ENCODE measurements around the gene ZNF253. TPM values are rescaled to one million over a fixed set of nuclear protein-coding genes. Genes with fewer than 3 reads are reported as not detected.
"Not testable (repeated sequence)": the region's sequence is repeated elsewhere in the genome, so short reads cannot be mapped to it uniquely, and the experiment has no call there.

ZNF253 gene
- total RNA-seq, result 16.5 and 17.6 TPM in 2 replicates

GRCh38 chr19:19865750-19866610 lies at the start of gene ZNF253:
Gene ZNF253 (plus strand): TSS chr19:19865882. CDS start chr19:19865997, 115 bp downstream.
- intact Hi-C loops (cut with micrococcal nuclease), result loop anchor here (1.0 to 10.0 kb wide), 9 partner anchors 34 to 1639 kb away; partner anchors contain the start of genes ZNF101, ZNF14, ZNF429 and ZNF486

GRCh38 chr19:19816679-19817078 lies 49.0 kb upstream of the ZNF253 start:
- intact Hi-C loops (cut with micrococcal nuclease), result loop anchor here (1.0 kb wide), 2 partner anchors 40 to 148 kb away; partner anchors contain the start of gene ZNF101

- intact Hi-C loops (cut with micrococcal nuclease), result loop anchor here (1.0 kb wide), 2 partner anchors 41 to 149 kb away; partner anchors contain the start of gene ZNF101
Measured at GRCh38 chr19:19817357-19817756, 48.3 kb upstream of the ZNF253 start.

GRCh38 chr19:19820774-19821320 lies 44.8 kb upstream of the ZNF253 start:
- intact Hi-C loops (cut with micrococcal nuclease), result loop anchor here (1.0 kb wide), 6 partner anchors 45 to 157 kb away; partner anchors contain the start of genes ZNF101, ZNF14 and ZNF93

GRCh38 chr19:19821366-19821951 lies 44.2 kb upstream of the ZNF253 start, which contains the start of gene ZNF506:
Gene ZNF506 (minus strand): TSS chr19:19821750. CDS start chr19:19821603, 147 bp downstream.
- intact Hi-C loops (cut with micrococcal nuclease), result loop anchor here (1.0 kb wide), 6 partner anchors 45 to 157 kb away; partner anchors contain the start of genes ZNF101, ZNF14 and ZNF93

GRCh38 chr19:19821976-19822375 lies 43.7 kb upstream of the ZNF253 start:
- intact Hi-C loops (cut with micrococcal nuclease), result loop anchor here (1.0 kb wide), 6 partner anchors 44 to 158 kb away; partner anchors contain the start of genes ZNF101, ZNF14 and ZNF93

- intact Hi-C loops (cut with micrococcal nuclease), result no loop called here
Measured at GRCh38 chr19:19823916-19824315, 41.8 kb upstream of the ZNF253 start.

- intact Hi-C loops (cut with micrococcal nuclease), result no loop called here
Measured at GRCh38 chr19:19826875-19827274, 38.8 kb upstream of the ZNF253 start.

GRCh38 chr19:19835560-19836038 lies 30.1 kb upstream of the ZNF253 start:
- intact Hi-C loops (cut with micrococcal nuclease), result no loop called here

- intact Hi-C loops (cut with micrococcal nuclease), result no loop called here
Measured at GRCh38 chr19:19847781-19848180, 17.9 kb upstream of the ZNF253 start.

- intact Hi-C loops (cut with micrococcal nuclease), result no loop called here
Measured at GRCh38 chr19:19849056-19849455, 16.6 kb upstream of the ZNF253 start.

- intact Hi-C loops (cut with micrococcal nuclease), result not testable (repeated sequence)
Measured at GRCh38 chr19:19851740-19852139, 13.9 kb upstream of the ZNF253 start.

GRCh38 chr19:19858751-19859150 lies 6.9 kb upstream of the ZNF253 start:
- intact Hi-C loops (cut with micrococcal nuclease), result no loop called here

- intact Hi-C loops (cut with micrococcal nuclease), result loop anchor here (10.0 kb wide), 1 partner anchor 1644 kb away; the partner anchor contains the start of gene ZNF429
Measured at GRCh38 chr19:19860756-19861390, 4.8 kb upstream of the ZNF253 start.

GRCh38 chr19:19866611-19867248 lies 1.0 kb downstream of the ZNF253 start:
- intact Hi-C loops (cut with micrococcal nuclease), result loop anchor here (1.0 to 10.0 kb wide), 5 partner anchors 45 to 1638 kb away; partner anchors contain the start of genes ZNF429, ZNF486, ZNF493 and ZNF506

GRCh38 chr19:19870086-19870485 lies 4.4 kb downstream of the ZNF253 start:
- intact Hi-C loops (cut with micrococcal nuclease), result not testable (repeated sequence)

- intact Hi-C loops (cut with micrococcal nuclease), result no loop called here
Measured at GRCh38 chr19:19871932-19872331, 6.2 kb downstream of the ZNF253 start.

- intact Hi-C loops (cut with micrococcal nuclease), result no loop called here
Measured at GRCh38 chr19:19873381-19873780, 7.7 kb downstream of the ZNF253 start.

GRCh38 chr19:19877724-19878123 lies 12.0 kb downstream of the ZNF253 start:
- intact Hi-C loops (cut with micrococcal nuclease), result no loop called here

GRCh38 chr19:19884583-19884982 lies 18.9 kb downstream of the ZNF253 start:
- intact Hi-C loops (cut with micrococcal nuclease), result no loop called here
